Measurements from ENCODE around the gene MAML3. TPM values are rescaled to one million over a fixed set of nuclear protein-coding genes. Genes with fewer than 3 reads are reported as not detected.

The MAML3 gene
- total RNA-seq, 1 experiment from 2014 or later, result 12.1 TPM

DNA sequence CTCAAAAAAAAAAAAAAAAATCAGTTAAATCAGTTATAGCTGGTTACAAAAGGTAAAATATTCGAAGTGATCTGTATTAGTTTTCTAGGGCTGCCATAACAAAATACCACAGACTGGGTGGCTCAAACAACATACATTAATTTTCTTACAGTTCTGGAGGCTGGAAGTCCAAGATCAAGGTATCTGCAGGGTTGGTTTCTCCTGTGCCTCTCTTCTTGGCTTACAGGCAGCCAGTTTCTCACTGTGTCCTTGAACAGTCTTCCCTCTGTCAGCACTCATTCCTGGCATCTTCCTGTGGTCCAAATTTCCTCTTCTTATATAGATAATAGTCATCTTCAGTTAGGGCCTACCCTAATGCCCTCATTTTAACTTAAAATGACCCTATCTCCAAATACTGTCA lies 248.5 kb downstream of the MAML3 start:
- Histone ChIP-seq H3K4me3 (ENCODE audit: low read depth, low read length) (no peak overlapping the region), H3K36me3 (ENCODE audit: control insufficient read depth, insufficient read depth, low read length) (no peaks in the 10 kb centered on the region), H3K9me3 (no peaks in the 10 kb centered on the region), H3K27me3 (replicated peaks; ENCODE audit: control insufficient read depth, insufficient read depth, low read length) (no peaks in the 10 kb centered on the region), H3K4me1 (peaks cover 8% of the 10 kb centered on the region; the same call in 1 of the 2 replicates)
- ChIA-PET CTCF (no interaction called here), POLR2A (interaction anchor here (0.7 kb wide), 1 partner anchor 301 kb away, joined by 4 read pairs; no protein-coding TSS in a partner anchor)
- intact Hi-C loops (cut with micrococcal nuclease; ENCODE audit: unreplicated experiment), result no loop called here
- Mint-ChIP-seq H3K27ac (ENCODE audit: unreplicated experiment) (no peak overlapping the region), H3K4me1 (ENCODE audit: low read depth, unreplicated experiment) (peaks cover 5% of the 10 kb centered on the region), H3K36me3 (ENCODE audit: insufficient read depth, unreplicated experiment) (no peaks in the 10 kb centered on the region), H3K9me3 (ENCODE audit: unreplicated experiment) (no peaks in the 10 kb centered on the region), H3K4me3 (ENCODE audit: unreplicated experiment) (no peak overlapping the region), H3K27me3 (ENCODE audit: insufficient read depth, unreplicated experiment) (no peaks in the 10 kb centered on the region)
- DNase-seq, result no peak
- no TSS peak for BruUV-seq (replicated peaks)
- TF ChIP-seq, protein P1, sequence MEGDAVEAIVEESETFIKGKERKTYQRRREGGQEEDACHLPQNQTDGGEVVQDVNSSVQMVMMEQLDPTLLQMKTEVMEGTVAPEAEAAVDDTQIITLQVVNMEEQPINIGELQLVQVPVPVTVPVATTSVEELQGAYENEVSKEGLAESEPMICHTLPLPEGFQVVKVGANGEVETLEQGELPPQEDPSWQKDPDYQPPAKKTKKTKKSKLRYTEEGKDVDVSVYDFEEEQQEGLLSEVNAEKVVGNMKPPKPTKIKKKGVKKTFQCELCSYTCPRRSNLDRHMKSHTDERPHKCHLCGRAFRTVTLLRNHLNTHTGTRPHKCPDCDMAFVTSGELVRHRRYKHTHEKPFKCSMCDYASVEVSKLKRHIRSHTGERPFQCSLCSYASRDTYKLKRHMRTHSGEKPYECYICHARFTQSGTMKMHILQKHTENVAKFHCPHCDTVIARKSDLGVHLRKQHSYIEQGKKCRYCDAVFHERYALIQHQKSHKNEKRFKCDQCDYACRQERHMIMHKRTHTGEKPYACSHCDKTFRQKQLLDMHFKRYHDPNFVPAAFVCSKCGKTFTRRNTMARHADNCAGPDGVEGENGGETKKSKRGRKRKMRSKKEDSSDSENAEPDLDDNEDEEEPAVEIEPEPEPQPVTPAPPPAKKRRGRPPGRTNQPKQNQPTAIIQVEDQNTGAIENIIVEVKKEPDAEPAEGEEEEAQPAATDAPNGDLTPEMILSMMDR (IDR thresholded peaks at IDR 0.05; ENCODE audit: insufficient read depth in 1 of 2, low read depth in 1 of 2, low read length in 1 of 2, severe bottlenecking in 1 of 2, unreplicated experiment in 1 of 2), result no peak

DNA sequence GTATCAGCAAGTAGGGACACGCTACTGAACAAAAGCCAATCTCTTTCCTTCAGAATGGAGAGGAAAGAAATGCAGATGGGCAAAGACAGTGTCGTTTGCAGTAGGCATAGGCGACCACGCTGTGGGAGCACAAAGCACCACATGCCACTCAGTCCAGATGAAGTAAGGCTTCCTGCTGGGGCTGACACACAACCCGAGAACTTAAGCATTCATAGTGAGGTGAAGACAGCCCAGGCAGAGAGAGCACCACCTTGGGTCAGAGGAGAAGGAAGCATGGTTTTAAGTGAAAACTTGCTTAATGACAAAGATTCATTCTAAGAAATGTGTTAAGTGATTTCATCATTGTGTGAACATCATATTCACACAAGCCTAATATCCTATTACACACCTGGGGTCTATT lies 249.6 kb downstream of the MAML3 start:
- Histone ChIP-seq H3K36me3 (ENCODE audit: control insufficient read depth, insufficient read depth, low read length) (no peaks in the 10 kb centered on the region), H3K27me3 (replicated peaks; ENCODE audit: control insufficient read depth, insufficient read depth, low read length) (no peaks in the 10 kb centered on the region), H3K4me1 (peaks cover 8% of the 10 kb centered on the region; the same call in 1 of the 2 replicates), H3K4me3 (ENCODE audit: low read depth, low read length) (no peak overlapping the region), H3K9me3 (no peaks in the 10 kb centered on the region)
- no peaks in the 10 kb centered on the region for H3K36me3 Mint-ChIP-seq (ENCODE audit: insufficient read depth, unreplicated experiment)
- H3K4me1 Mint-ChIP-seq (ENCODE audit: low read depth, unreplicated experiment), result peaks cover 5% of the 10 kb centered on the region
- CTCF ChIA-PET, result no interaction called here
- H3K27ac Mint-ChIP-seq (ENCODE audit: unreplicated experiment), result no peak overlapping the region
- no peaks in the 10 kb centered on the region for H3K9me3 Mint-ChIP-seq (ENCODE audit: unreplicated experiment)
- POLR2A ChIA-PET, result no interaction called here
- no peak overlapping the region for H3K4me3 Mint-ChIP-seq (ENCODE audit: unreplicated experiment)
- no peaks in the 10 kb centered on the region for H3K27me3 Mint-ChIP-seq (ENCODE audit: insufficient read depth, unreplicated experiment)
- no TSS peak for BruUV-seq (replicated peaks)
- TF ChIP-seq, protein P1 (IDR thresholded peaks at IDR 0.05; ENCODE audit: insufficient read depth in 1 of 2, low read depth in 1 of 2, low read length in 1 of 2, severe bottlenecking in 1 of 2, unreplicated experiment in 1 of 2), result no peak
- DNase-seq, result no peak
- intact Hi-C loops (cut with micrococcal nuclease; ENCODE audit: unreplicated experiment), result no loop called here

DNA sequence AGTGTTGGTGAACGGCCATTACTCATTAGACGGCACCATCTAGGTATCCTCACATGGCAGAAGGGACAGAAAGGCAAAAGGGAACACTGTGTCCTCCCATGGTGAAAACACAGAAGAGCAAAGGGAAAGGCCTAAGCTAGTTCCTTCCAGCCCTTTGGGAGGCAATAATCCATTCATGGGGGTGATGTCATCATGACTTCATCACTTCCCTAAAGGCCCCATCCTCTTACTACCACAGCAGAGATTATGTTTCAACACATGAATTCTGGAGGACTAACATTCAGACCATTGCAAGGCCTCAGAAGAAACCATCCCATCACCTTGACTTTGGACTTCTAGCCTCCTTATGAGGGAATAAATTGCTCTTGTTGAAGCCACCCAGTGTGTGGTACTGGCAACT lies 250.1 kb downstream of the MAML3 start:
- peaks cover 8% of the 10 kb centered on the region; the same call in 1 of the 2 replicates for H3K4me1 ChIP-seq
- H3K9me3 Mint-ChIP-seq (ENCODE audit: unreplicated experiment), result no peaks in the 10 kb centered on the region
- no peak for DNase-seq
- ChIA-PET CTCF (no interaction called here), POLR2A (no interaction called here)
- H3K4me3 ChIP-seq (ENCODE audit: low read depth, low read length), result no peak overlapping the region
- H3K27me3 ChIP-seq (replicated peaks; ENCODE audit: control insufficient read depth, insufficient read depth, low read length), result no peaks in the 10 kb centered on the region
- intact Hi-C loops (cut with micrococcal nuclease; ENCODE audit: unreplicated experiment), result no loop called here
- no peak overlapping the region for H3K4me3 Mint-ChIP-seq (ENCODE audit: unreplicated experiment)
- TF ChIP-seq, protein P1 (IDR thresholded peaks at IDR 0.05; ENCODE audit: insufficient read depth in 1 of 2, low read depth in 1 of 2, low read length in 1 of 2, severe bottlenecking in 1 of 2, unreplicated experiment in 1 of 2), result no peak
- H3K36me3 ChIP-seq (ENCODE audit: control insufficient read depth, insufficient read depth, low read length), result no peaks in the 10 kb centered on the region
- H3K4me1 Mint-ChIP-seq (ENCODE audit: low read depth, unreplicated experiment), result peaks cover 5% of the 10 kb centered on the region
- no peaks in the 10 kb centered on the region for H3K27me3 Mint-ChIP-seq (ENCODE audit: insufficient read depth, unreplicated experiment)
- H3K9me3 ChIP-seq, result no peaks in the 10 kb centered on the region
- no peak overlapping the region for H3K27ac Mint-ChIP-seq (ENCODE audit: unreplicated experiment)
- no peaks in the 10 kb centered on the region for H3K36me3 Mint-ChIP-seq (ENCODE audit: insufficient read depth, unreplicated experiment)
- BruUV-seq (replicated peaks), result no TSS peak

Measured in Caco-2 (cell line).